Mucosa of gallbladder (tissue), 1 donor: ENCODE data around the gene IRF5. TPM values are rescaled to one million over a fixed set of nuclear protein-coding genes. Genes with fewer than 3 reads are reported as not detected.
A peak's percentile ranks its signal among the peaks of the same experiment; 100 is the strongest.
"Not testable (repeated sequence)": the region's sequence is repeated elsewhere in the genome, so short reads cannot be mapped to it uniquely, and the experiment has no call there.

Source experiments
- DNase-seq: peaks from one replicate; pipeline ENCODE4 v3.0.0-alpha.2; 2020; ENCODE audit warnings: low spot score
- total RNA-seq: library from RNA; stranded (reverse); gene quantifications from one replicate; pipeline ENCODE4 v1.2.1, GENCODE V29; 2021
- donor health status: DM: no; HTN: no; CAD: no.

IRF5 gene
- total RNA-seq, 1 donor from 2014 or later, result 18.8 TPM

DNA sequence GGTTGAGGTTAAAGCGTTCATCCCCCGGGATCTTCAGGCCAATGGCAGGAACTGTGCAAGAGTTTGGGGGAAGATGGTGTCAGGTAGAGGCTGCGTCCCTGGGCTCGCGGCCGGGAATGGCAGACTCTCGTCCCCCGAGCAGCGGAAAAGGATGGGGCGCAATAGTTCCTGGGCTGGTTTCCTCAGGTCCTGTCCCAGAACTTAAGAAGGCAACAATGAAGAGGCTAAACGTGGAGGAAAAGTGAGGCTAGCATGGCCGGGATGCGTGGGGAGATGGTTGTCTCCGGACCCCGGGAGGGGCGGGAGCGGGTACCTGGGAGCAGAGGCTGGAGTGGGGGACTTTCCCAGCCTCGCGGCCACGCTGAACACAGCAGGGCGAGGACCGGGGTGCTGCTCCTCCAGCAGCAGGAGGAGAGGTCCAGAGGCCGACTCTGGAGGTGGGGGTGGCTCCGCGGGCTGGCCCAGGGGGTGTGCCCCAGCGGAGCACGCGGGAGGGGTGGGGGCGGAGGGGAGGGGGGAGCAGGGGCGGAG is 882 bp downstream of the IRF5 start:
- DNase-seq, result no peak

DNA sequence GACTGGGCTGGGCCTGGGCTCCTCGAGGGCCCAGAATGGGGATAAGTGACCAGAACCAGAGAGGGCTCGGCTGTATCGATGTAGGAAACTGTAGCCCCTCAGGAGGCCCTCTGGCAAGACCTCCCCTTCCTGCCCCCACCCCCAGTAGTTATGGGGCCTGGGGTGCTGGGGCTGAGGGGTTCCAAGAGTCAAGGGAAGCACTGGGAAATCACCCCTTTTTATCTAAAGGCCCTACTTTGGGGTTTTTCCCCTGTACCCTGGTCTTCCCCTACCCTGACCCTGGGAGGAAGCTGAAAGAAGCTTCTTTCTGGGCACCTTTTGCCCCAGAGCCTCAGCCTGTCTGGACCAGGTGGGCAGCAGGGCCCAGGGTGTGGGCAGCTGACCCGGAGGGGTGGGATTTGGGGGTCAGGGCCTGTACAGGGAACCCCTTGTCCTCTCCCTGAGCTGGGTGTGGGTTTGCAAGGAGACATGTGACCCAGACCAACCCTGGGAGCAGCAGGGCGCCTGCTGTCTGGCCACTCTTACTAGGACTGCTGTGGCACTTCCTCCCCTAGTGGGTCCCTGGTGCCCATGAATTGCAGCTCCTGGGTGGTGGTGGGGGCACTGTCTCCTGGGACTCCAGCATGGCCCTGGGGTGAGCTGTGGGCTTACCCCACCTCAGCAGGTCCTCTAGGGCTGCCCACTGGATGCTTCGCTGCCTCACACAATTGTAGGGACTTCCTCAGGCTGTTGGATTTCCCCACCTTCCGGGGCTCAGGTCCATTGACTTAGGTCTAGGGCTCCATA is 1.5 kb downstream of the IRF5 start:
- no peak for DNase-seq

DNA sequence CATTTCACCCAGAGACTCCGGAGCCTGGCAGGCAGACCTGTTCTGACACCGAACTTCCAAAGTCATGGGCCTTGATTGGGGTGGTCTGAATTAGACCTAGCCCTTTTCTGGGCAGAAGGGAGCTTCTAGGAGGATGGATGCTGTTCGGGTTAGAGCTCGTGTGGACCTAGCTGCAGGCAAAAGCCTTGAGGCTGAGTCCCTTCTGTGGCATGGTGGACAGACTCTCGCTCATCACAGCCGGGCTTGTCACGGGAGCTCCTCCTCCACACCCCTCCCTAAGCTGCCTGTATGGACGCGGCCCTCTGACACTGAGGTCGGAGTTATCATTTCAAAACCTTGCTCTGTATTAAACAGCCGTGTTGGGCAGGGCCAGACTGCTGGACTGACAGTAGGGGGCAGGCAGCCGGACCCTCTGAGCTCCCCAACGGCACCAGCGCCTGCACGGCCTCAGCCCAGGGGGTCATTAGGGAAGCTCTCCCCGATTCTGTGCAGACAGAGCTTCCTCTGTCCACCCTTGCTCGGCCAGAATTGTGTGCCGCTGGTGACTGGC is 2.2 kb downstream of the IRF5 start:
- no peak for DNase-seq

DNA sequence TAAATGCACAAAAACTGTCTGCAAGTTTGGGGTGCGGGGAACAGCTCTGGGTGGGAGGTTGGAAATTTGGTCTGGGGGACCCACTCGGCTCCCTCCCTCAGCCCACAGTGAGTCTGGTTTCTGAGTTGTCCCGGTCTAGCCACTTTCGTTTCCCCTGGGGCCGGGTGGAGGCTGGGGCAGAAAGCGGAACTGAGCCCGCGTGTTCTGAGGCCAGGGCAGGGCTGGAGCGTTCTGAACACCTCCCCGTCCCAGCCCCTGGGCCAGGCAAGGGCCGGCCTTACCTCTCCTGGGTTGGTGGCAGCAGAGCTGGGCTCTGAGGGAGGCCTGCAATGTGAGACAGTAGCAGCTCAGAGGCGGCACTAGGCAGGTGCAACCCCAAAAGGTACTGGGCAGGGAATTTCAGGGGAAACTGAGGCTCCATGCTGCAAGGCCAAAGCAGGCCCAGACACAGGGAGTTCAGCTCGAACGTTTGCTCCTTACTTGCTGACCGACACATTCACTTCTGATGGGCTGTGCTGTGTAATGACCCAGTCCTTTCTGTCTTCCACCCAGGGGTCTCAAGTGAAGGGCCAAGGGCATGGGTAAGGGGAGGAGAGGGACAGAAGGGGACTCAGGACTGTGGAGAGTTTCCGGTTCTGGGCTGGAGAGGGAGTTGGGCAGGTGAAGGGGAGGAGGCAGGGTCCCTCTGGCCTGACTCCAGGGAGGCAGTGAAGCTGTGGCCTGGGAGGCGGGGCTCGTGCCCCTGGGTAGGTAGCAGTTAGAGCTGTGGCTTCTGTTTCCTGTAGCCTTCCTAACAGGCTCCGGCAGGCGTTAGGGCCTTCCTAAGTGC is 3.0 kb downstream of the IRF5 start:
- DNase-seq, result peak; percentile 41

DNA sequence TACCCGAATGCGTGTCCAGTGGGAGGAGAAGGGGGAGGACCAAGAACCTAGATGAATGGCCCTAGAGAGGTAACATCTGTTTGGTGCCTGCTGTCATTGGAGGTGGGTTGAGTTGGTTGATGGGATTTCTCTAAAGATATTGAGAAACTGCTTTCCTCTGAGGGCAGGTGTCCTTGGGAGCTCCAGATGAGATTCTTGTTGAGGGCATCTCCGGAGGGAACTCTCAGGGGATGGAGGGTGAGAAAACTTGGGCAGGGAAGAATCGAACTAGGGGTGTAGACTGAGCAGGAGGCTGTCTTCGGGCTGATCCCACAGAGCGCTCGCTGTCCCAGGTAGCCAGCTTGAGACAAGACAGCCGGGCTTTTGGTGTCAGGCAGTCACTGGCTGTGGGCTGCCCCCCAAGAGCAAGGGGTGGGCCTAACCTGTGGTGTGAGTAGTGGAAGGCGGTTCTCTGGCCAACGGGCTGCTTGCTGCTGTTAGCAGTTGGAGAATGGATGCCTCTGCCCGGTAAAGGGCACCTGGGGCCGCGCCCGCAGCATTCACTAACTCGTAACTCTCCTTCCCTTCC is 3.7 kb downstream of the IRF5 start:
- no peak for DNase-seq

DNA sequence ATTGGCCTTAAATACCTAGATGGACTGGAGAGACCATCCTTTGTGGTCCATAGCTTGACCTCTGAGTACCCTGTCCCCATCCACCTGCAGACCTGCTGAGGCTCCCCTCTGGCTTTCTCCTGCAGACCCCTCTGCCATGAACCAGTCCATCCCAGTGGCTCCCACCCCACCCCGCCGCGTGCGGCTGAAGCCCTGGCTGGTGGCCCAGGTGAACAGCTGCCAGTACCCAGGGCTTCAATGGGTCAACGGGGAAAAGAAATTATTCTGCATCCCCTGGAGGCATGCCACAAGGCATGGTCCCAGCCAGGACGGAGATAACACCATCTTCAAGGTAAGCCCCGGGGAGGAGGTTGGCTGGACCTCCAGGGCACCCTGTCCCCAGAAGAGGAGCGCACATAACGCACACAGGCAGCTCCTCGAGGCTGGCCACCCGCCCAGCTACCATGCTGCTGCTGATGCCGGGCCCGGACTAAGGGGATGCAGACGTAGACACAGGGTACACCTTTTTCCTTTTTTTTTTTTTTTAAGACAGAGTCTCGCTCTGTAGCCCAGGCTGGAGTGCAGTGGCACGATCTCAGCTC is 4.3 kb downstream of the IRF5 start:
- DNase-seq, result no peak

DNA sequence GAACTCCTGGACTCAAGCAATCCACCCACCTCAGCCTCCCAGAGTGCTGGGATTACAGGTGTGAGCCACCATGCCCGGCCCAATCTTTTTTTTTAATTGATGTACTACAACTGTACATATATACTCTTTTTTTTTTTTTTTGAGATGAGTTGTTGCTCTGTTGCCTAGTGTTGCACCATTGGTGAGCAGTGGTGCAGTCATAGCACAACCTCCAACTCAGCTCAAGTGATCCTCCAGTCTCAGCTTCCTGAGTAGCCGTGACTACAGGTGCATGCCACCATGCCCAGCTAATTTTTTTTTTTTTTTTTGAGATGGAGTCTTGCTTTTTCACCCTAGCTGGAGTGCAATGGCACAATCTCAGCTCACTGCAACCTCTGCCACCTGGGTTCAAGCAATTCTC is 5.5 kb downstream of the IRF5 start:
- not testable (repeated sequence) for DNase-seq

DNA sequence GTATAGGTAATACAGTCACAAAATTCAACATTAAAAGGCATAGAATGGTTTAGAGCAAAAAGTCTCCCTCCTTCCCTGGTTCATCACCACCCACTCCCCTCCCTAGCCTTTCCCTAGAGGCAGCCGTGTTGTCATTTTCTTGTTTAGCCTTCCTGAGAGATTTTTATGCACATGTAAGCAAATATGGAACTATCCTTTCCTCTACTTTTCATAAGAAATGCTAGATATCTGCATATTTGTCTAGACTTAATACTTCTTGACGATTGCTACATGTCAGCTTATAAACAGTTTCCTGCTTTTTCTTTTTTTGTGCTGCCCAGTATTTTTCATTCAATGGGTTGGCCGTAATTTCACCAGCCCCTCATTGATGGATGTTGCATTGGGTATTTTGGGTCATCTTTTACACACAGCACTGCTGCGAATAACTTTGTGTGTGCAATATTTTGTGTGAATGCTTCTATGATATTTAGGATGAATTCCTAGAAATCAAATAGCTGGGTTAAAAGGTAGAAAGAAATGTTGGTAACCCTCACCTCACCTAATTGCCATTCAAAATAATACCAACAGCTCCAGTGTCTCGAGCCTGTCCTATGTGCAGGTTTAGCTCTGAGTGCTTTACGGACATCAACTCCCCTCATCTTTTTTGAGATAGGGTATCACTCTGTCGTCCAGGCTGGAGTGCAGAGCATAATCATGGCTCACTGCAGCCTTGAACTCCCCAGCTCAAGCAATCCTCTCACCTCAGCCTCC is 6.9 kb downstream of the IRF5 start:
- DNase-seq, result no peak

DNA sequence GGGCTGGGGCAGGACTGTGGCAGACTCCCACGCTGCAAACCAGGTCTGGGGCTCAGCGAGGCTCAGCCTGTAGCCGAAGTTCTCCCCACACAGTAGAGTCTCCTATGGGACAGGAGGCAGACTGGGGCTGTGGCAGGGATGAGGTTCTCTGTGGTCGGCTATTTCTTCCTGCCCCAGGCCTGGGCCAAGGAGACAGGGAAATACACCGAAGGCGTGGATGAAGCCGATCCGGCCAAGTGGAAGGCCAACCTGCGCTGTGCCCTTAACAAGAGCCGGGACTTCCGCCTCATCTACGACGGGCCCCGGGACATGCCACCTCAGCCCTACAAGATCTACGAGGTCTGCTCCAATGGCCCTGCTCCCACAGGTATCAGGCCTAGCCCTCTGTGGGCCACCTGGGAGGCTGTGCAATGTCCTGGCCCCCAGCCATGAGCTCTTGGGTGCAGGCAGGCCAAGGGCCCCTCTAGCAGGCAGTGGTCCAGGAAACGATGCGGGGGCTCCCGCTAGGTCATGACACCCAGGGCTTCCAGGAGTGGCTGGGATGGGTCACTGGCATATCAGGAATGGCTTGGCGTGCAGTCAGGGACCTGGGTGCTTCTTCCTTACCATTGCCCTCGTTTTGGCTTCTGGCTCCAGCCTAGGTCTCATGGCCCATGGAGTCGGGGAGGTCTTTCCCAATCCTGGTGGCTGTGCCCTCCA is 8.1 kb downstream of the IRF5 start:
- DNase-seq, result no peak

DNA sequence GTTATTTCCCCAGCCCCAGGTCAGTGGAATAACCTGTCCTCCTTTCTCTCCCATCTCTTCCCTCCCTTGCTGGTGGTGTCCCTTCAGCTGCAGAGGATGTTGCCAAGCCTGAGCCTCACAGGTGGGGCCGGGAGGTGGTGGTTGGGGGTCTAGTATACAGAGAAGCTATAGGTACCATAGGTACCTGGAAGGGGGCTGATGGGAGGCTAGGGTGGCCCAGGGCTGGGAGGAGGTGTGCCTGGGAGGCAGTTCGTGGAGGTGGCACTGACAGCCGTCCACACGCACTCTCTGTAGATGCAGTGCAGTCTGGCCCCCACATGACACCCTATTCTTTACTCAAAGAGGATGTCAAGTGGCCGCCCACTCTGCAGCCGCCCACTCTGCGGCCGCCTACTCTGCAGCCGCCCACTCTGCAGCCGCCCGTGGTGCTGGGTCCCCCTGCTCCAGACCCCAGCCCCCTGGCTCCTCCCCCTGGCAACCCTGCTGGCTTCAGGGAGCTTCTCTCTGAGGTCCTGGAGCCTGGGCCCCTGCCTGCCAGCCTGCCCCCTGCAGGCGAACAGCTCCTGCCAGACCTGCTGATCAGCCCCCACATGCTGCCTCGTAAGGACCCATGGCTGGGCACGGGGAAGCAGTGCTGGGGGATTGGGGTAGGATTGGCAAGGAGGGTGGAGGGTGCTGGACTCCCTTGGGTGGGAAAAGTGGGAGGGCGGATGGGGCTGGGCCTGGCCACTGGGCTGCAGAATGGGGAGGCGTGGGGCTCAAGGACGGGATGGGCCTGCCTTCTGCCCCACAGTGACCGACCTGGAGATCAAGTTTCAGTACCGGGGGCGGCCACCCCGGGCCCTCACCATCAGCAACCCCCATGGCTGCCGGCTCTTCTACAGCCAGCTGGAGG is 9.5 kb downstream of the IRF5 start:
- no peak for DNase-seq

DNA sequence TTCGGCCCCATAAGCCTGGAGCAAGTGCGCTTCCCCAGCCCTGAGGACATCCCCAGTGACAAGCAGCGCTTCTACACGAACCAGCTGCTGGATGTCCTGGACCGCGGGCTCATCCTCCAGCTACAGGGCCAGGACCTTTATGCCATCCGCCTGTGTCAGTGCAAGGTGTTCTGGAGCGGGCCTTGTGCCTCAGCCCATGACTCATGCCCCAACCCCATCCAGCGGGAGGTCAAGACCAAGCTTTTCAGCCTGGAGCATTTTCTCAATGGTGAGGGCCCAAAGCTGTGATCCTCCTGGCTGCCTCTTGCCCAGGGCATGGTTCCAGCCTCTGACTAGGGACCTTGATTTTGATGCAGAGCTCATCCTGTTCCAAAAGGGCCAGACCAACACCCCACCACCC is 10.1 kb downstream of the IRF5 start:
- no peak for DNase-seq

DNA sequence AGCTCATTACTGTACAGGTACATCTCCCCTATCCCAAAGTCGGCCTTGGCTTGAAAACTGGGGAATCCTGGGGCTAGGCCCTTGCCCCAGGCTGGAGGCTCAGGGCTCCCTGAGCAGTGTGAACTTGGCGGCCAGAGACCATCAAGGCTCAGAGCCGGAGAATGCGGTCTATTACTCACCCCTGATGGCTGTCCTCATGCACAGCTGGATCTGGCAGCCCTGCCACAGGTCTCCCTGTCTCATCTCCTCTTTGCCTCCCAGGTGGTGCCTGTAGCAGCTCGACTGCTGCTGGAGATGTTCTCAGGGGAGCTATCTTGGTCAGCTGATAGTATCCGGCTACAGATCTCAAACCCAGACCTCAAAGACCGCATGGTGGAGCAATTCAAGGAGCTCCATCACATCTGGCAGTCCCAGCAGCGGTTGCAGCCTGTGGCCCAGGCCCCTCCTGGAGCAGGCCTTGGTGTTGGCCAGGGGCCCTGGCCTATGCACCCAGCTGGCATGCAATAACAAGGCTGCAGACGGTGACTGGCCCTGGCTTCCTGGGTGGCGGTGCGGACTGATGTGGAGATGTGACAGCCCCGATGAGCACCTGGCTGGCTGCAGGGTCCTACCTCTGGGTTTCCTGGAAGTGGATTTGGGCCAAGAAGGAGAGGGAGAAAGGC is 10.7 kb downstream of the IRF5 start:
- no peak for DNase-seq

DNA sequence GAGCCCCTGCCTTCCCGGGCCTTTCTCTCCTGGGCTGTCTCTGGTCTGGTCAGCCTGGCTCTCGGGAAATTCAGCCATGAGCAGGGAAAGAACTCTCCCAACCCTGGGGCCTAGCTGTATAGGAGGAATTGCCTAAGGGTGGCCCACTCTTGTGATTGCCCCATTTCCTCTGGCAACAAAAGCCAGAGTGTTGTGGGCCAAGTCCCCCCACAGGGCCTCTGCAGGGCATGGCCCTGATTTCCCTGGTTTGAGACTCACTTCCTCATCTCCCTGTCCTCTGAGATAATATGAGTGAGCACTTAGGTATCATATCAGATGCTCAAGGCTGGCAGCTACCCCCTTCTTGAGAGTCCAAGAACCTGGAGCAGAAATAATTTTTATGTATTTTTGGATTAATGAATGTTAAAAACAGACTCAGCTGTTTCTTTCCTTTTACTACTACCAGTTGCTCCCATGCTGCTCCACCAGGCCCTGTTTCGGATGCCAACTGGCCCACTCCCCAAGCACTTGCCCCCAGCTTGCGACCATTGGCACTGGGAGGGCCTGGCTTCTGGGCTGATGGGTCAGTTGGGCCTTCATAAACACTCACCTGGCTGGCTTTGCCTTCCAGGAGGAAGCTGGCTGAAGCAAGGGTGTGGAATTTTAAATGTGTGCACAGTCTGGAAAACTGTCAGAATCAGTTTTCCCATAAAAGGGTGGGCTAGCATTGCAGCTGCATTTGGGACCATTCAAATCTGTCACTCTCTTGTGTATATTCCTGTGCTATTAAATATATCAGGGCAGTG is 11.4 kb downstream of the IRF5 start:
- no peak for DNase-seq

DNA sequence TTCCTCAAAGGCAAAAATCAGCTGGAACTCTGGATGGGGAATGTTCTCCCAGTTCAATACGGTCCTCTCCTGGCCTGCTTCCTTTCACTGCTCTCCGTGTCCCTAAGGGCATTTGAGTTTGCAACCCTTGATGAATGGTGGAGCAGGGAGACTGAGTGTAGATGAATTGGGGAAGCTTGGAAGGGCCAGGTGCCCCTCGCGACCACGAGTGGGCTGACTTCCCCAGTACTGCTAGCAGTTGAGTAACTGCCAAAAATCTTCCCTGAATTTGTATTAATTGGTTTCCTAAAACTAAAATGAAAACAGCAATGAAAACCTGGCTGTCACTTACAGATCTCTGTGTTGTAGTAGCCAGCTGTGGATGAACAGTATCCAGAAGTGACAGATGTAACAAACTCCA is 13.6 kb downstream of the IRF5 start:
- DNase-seq, result no peak

DNA sequence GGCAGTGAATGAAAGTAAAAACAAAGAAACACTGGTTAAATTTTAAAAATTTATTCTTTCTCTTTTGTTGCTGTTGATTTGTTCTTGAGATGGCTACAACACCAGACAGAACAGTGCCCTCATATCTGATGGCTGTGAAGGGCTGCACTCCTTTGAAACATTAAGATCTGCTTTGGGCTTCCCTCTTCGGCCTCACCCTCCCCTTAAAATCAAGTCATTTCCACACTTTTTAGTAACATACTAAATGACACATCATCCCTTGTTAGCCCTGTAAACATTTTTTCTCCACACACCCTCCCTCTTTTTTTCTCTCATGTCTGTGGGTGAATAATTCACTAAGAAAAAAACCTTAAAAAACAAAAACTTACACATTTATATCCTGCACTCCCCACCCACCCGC is 16.4 kb downstream of the IRF5 start:
- DNase-seq, result no peak

DNA sequence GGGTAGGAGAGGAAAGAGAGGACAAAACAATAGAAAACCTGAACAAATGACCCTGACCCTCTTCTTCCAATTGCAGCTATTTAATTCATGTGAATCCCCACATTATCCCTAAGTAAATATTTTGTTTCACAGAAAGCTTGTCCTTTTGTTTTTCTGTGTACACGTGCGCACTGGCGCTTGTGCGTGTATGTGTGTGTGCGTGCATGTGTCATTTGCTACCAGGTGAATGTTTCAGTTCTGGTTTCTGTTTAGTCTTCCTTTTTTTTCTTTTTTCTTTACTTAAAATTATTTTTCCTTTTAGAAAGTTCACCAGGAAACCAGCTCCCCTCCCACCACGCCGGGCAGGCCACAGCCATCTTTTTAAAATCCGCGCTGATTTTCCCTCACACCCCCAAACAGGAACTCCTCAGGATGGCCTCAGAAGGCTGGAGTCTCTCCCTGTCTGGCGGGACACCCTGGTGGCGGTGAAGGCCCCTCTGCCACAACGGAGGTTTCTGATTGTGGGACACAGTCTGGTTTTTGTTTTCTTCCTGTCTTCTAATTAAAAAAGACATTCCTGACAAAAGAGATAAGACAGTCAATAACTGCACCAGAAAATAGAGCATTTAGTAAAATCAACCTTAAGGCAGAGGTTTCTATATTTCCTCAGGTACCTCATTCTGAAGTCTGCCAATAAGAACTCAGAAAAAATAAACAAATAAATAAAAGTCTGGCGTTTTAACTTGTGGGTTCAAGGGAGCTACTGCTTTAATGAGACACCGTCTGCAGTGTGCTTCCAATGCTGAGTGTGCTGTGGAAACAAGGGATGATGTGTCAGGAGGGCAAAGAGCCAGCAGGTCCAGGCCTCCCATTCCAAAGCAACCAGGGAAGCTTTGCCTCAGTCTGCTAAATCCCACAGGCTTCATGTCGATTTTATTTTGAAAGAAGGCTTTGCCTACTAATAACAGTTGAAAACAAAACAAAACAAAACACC is 17.4 kb downstream of the IRF5 start:
- DNase-seq, result no peak

DNA sequence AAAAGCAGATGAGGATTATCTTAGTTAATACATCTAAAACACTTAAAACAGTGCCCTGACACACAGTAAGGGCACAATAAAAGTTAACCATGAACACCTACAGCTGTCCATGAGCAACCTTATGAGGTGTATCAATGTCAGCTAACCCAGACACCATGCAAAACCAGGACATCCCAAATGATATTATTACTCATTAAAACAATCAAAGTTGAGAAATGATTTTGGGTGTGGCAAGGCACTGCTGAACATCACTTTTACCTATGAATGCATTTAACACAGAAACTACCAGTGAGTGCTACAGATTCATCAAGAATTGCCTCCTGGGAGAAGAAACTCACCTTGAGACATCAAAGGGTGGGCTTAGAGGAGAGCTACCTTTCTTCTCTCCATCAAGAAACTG is 18.3 kb downstream of the IRF5 start:
- no peak for DNase-seq
